Astrocyte (in vitro differentiated cells and primary cell): Measurements from ENCODE around the gene KRTAP29-1. TPM values are rescaled to one million over a fixed set of nuclear protein-coding genes. Genes with fewer than 3 reads are reported as not detected.

Experiments used
- DNase-seq: peaks from one replicate; pipeline ENCODE4 v3.0.0-alpha.2; 2010; ENCODE audit warnings: low read depth
- FAIRE-seq: peaks from 2 replicates; lab custom pipeline; 2011; peaks lifted over from hg19 to GRCh38; lab: Jason Lieb, UNC
- H2AFZ ChIP-seq: 2 replicates; pipeline ENCODE4 v1.6.0; 2012; ENCODE audit warnings: low read depth, low read length, inconsistent platforms
- H3K27ac ChIP-seq: 2 replicates; pipeline ENCODE4 v1.5.1; 2011; ENCODE audit warnings: low read depth, low read length, inconsistent platforms
- H3K27me3 ChIP-seq: 2 replicates; pipeline ENCODE4 v1.6.0; 2011; ENCODE audit warnings: low read length, inconsistent platforms; ENCODE audit not compliant: insufficient read depth
- H3K36me3 ChIP-seq: 2 replicates; pipeline ENCODE4 v1.5.1; 2011; ENCODE audit warnings: low read length, inconsistent platforms; ENCODE audit not compliant: insufficient read depth
- H3K4me1 ChIP-seq: 2 replicates; pipeline ENCODE4 v1.5.1; 2011; ENCODE audit warnings: low read length, inconsistent platforms; ENCODE audit not compliant: insufficient read depth
- H3K4me2 ChIP-seq: 2 replicates; pipeline ENCODE4 v1.6.0; 2012; ENCODE audit warnings: low read length, inconsistent platforms
- H3K4me3 ChIP-seq: 2 replicates; pipeline ENCODE4 v1.5.1; 2011; ENCODE audit warnings: low read depth, mild to moderate bottlenecking, low read length, inconsistent platforms; ENCODE audit not compliant: insufficient read depth
- H3K79me2 ChIP-seq: 2 replicates; pipeline ENCODE4 v1.6.0; 2012; ENCODE audit warnings: mild to moderate bottlenecking, low read length, inconsistent platforms; ENCODE audit not compliant: insufficient read depth
- H3K9ac ChIP-seq: 2 replicates; pipeline ENCODE4 v1.6.0; 2012; ENCODE audit warnings: mild to moderate bottlenecking, low read length, inconsistent platforms
- H3K9me3 ChIP-seq: 2 replicates; pipeline ENCODE4 v1.5.1; 2012; ENCODE audit warnings: low read depth, mild to moderate bottlenecking, low read length, inconsistent platforms; ENCODE audit not compliant: insufficient read depth
- H4K20me1 ChIP-seq: 2 replicates; pipeline ENCODE4 v1.6.0; 2012; ENCODE audit warnings: low read length, inconsistent platforms; ENCODE audit not compliant: insufficient read depth
- H3K27ac Mint-ChIP-seq: one replicate; pipeline ENCODE4 v1.8.0; 2021; ENCODE audit warnings: mild to moderate bottlenecking, mixed read lengths; ENCODE audit not compliant: unreplicated experiment
- H3K27me3 Mint-ChIP-seq: one replicate; pipeline ENCODE4 v1.8.0; 2021; ENCODE audit warnings: low read depth, mixed read lengths; ENCODE audit not compliant: unreplicated experiment
- H3K36me3 Mint-ChIP-seq: one replicate; pipeline ENCODE4 v1.8.0; 2021; ENCODE audit warnings: low read depth, mixed read lengths; ENCODE audit not compliant: unreplicated experiment
- H3K4me1 Mint-ChIP-seq: one replicate; pipeline ENCODE4 v1.8.0; 2021; ENCODE audit warnings: low read depth, mixed read lengths; ENCODE audit not compliant: unreplicated experiment
- H3K4me3 Mint-ChIP-seq: one replicate; pipeline ENCODE4 v1.8.0; 2021; ENCODE audit warnings: mild to moderate bottlenecking, moderate library complexity, mixed read lengths; ENCODE audit not compliant: unreplicated experiment
- H3K9me3 Mint-ChIP-seq: one replicate; pipeline ENCODE4 v1.8.0; 2021; ENCODE audit warnings: mild to moderate bottlenecking, mixed read lengths; ENCODE audit not compliant: unreplicated experiment
- EZH2 ChIP-seq: IDR thresholded peaks from 2 replicates; pipeline ENCODE4 v1.6.1; 2012; ENCODE audit warnings: mild to moderate bottlenecking, low read length, inconsistent platforms; ENCODE audit not compliant: insufficient read depth
- total RNA-seq: library from RNA; stranded (reverse); gene quantifications from 2 replicates; pipeline ENCODE4 v1.2.1, GENCODE V29; 2021
- TF ChIP-seq, protein P1 (sequence below): IDR thresholded peaks from 2 replicates; pipeline ENCODE4 v1.5.1; 2011; ENCODE audit warnings: low read depth, mild to moderate bottlenecking, inconsistent platforms, low read length, moderate library complexity; ENCODE audit not compliant: insufficient read depth

KRTAP29-1 gene
- total RNA-seq, 1 donor from 2014 or later, result not detected

DNA sequence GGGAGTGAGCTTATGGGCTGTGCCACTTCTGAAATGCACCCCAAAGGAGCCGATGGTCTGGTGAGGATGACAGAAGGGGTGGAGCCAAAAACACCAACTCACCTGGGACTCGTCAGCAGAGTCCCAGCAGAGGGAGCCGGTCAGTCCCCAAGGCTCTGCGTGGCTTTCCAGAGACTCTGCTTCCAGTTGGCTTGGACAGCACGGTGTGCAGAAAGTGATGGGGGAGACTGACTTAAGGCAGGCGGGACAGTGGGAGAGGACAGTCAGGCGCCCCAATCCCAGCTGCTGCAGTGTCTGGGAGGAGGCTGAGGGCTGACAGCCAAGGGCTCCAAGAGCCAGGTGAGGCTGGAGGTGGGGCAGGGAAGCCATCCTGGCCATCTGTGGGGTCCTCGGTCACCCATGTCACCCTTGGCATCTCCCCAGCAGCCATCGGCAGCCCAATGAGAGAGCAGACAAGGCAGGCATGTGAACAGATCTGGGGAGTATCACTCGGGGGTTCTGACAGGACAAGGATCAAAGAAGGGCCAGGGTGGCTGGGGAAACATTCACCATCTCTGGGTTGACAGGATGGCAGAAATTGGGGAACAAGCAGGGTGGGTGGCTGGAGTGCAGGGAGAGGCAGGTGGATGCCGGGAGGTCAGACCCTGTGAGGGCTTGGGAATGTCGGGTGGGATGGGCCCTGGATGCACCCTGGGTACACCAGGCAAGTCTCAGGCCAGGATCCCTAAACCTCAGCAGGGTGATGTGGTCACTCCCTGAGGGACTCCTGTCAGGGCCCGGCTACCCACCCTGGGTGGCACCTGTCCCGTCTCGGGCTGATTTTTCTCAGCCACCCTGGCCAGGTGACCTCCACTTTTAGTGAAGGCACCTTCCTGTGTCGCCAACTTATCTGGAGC lies 21.8 kb upstream of the KRTAP29-1 start:
- TF ChIP-seq EZH2, result no peak
- TF ChIP-seq, protein P1, sequence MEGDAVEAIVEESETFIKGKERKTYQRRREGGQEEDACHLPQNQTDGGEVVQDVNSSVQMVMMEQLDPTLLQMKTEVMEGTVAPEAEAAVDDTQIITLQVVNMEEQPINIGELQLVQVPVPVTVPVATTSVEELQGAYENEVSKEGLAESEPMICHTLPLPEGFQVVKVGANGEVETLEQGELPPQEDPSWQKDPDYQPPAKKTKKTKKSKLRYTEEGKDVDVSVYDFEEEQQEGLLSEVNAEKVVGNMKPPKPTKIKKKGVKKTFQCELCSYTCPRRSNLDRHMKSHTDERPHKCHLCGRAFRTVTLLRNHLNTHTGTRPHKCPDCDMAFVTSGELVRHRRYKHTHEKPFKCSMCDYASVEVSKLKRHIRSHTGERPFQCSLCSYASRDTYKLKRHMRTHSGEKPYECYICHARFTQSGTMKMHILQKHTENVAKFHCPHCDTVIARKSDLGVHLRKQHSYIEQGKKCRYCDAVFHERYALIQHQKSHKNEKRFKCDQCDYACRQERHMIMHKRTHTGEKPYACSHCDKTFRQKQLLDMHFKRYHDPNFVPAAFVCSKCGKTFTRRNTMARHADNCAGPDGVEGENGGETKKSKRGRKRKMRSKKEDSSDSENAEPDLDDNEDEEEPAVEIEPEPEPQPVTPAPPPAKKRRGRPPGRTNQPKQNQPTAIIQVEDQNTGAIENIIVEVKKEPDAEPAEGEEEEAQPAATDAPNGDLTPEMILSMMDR, result no peak
- FAIRE-seq, result no peak
- no peak overlapping the region for H3K4me2 ChIP-seq
- H3K9ac ChIP-seq, result no peak overlapping the region
- H3K79me2 ChIP-seq, result no peaks in the 10 kb centered on the region
- no peaks in the 10 kb centered on the region for H3K4me1 ChIP-seq
- no peak for DNase-seq
- H3K4me1 Mint-ChIP-seq, result no peaks in the 10 kb centered on the region
- no peak overlapping the region for H2AFZ ChIP-seq
- no peak overlapping the region for H3K4me3 Mint-ChIP-seq
- peaks cover 2% of the 10 kb centered on the region for H3K27me3 Mint-ChIP-seq
- no peak overlapping the region for H3K27ac Mint-ChIP-seq
- H3K4me3 ChIP-seq, result no peak overlapping the region
- no peaks in the 10 kb centered on the region for H3K36me3 ChIP-seq
- no peaks in the 10 kb centered on the region for H4K20me1 ChIP-seq
- H3K36me3 Mint-ChIP-seq, result peaks cover 3% of the 10 kb centered on the region
- no peak overlapping the region for H3K27ac ChIP-seq
- H3K27me3 ChIP-seq, result no peaks in the 10 kb centered on the region
- peaks cover 9% of the 10 kb centered on the region for H3K9me3 Mint-ChIP-seq
- no peaks in the 10 kb centered on the region for H3K9me3 ChIP-seq

DNA sequence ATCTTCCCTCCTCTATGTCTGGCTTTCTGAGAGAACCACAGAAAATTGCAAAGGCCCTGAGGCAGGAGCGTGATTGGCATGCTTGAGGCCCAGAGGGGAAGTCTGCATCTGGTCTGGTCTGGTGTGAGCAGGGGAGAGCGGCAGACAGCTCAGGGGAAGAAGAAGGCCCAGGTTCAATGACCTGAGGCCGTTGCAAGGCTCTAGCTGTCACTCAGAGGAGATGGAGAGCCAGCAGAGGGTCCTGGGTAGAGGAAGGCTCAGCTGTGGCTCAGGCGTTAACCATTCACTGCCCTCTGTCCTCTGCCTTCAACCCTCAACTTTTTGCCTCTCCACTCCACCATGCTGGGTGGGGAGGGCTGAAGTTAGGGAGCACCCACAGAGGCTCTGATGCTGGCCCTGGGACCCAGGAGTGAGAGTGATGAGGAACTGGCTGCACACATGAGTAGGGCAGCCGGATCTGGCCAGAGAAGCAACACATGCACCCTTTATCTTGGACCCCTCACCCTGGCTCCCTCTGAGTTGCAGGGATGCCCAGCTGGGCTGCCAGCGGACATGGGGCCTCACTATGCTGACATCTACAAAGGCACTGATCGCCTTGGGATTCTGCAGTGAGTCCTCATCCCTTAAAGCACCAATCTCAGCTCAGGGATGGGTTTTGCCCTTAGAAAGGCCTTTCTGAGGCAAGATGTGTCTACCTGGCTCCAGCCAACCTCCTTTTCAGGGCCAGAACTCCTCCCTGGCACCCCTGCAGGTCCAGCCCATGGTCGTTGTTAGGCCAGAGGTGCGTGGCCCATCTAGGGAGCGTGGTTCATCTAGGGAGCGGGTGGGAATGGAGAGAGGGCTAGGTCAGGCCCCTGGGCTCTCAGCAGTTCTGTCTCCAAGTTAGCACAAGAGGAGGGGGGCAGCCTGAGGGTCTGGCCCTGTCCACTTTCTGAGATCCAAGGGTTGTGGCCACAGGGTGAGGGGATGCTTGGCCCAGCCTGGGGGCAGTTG lies 20.5 kb upstream of the KRTAP29-1 start:
- Histone ChIP-seq H3K27me3 (no peaks in the 10 kb centered on the region), H4K20me1 (no peaks in the 10 kb centered on the region), H3K4me2 (no peak overlapping the region), H3K27ac (no peak overlapping the region), H3K79me2 (no peaks in the 10 kb centered on the region), H3K4me1 (no peaks in the 10 kb centered on the region), H3K9me3 (no peaks in the 10 kb centered on the region), H3K36me3 (no peaks in the 10 kb centered on the region), H3K9ac (no peak overlapping the region), H2AFZ (no peak overlapping the region), H3K4me3 (no peak overlapping the region)
- Mint-ChIP-seq H3K27ac (no peak overlapping the region), H3K4me3 (no peak overlapping the region), H3K4me1 (no peaks in the 10 kb centered on the region), H3K36me3 (peaks cover 3% of the 10 kb centered on the region), H3K27me3 (peaks cover 2% of the 10 kb centered on the region), H3K9me3 (peaks cover 9% of the 10 kb centered on the region)
- TF ChIP-seq, protein P1, result no peak
- TF ChIP-seq EZH2, result no peak
- DNase-seq, result no peak
- FAIRE-seq, result no peak
